GM19455 (cell line): ENCODE results near the gene PPP5C.
"Not testable (repeated sequence)": the region's sequence is repeated elsewhere in the genome, so short reads cannot be mapped to it uniquely, and the experiment has no call there.

Experiments
- ATAC-seq: cut with Tn5 transposase; IDR thresholded peaks from one replicate; pipeline ENCODE4 v1.9.1; 2021; ENCODE audit not compliant: unreplicated experiment

PPP5C gene

GRCh38 chr19:46361915-46362314 lies 15.0 kb downstream of the PPP5C start:
- no peak for ATAC-seq

- no peak for ATAC-seq
These were observed 17.5 kb downstream of the PPP5C start for GRCh38 chr19:46364359-46364758.

- no peak for ATAC-seq
These were observed 18.7 kb downstream of the PPP5C start for GRCh38 chr19:46365561-46365960.

- no peak for ATAC-seq
These were observed 19.9 kb downstream of the PPP5C start for GRCh38 chr19:46366620-46367292.

- ATAC-seq: no peak
These were observed 20.5 kb downstream of the PPP5C start for GRCh38 chr19:46367426-46367825.

GRCh38 chr19:46368116-46368515 lies 21.2 kb downstream of the PPP5C start:
- ATAC-seq: no peak

GRCh38 chr19:46369817-46370216 lies 22.9 kb downstream of the PPP5C start:
- ATAC-seq: no peak

- no peak for ATAC-seq
These were observed 24.5 kb downstream of the PPP5C start for GRCh38 chr19:46371371-46371901.

GRCh38 chr19:46372901-46373490 lies 26.1 kb downstream of the PPP5C start:
- ATAC-seq: no peak

GRCh38 chr19:46373491-46374359 lies 26.8 kb downstream of the PPP5C start:
- no peak for ATAC-seq

- ATAC-seq: no peak
These were observed 27.9 kb downstream of the PPP5C start for GRCh38 chr19:46374536-46375475.

- not testable (repeated sequence) for ATAC-seq
These were observed 28.7 kb downstream of the PPP5C start for GRCh38 chr19:46375476-46376067.

- ATAC-seq: no peak
These were observed 29.6 kb downstream of the PPP5C start for GRCh38 chr19:46376241-46377153.

- no peak for ATAC-seq
These were observed 31.4 kb downstream of the PPP5C start for GRCh38 chr19:46378268-46378667.

- no peak for ATAC-seq
These were observed 33.8 kb downstream of the PPP5C start for GRCh38 chr19:46380690-46381089.

GRCh38 chr19:46381346-46381745 lies 34.5 kb downstream of the PPP5C start:
- no peak for ATAC-seq

- ATAC-seq: no peak
These were observed 35.0 kb downstream of the PPP5C start for GRCh38 chr19:46381756-46382345.

- ATAC-seq: no peak
These were observed 36.4 kb downstream of the PPP5C start for GRCh38 chr19:46383171-46383815.
